ENCODE measurements around the gene KLHL15. TPM values are rescaled to one million over a fixed set of nuclear protein-coding genes. Genes with fewer than 3 reads are reported as not detected.
A peak's percentile ranks its signal among the peaks of the same experiment; 100 is the strongest.

KLHL15 gene
- total and polyA plus RNA-seq, 2 of the 13 experiments (the other 11 are each of a cell fraction or from before 2014, with no cell fraction given) = 2.8 to 5.5 TPM

GRCh38 chrX:24024819-24025740 is 1.9 kb downstream of the KLHL15 start (continued):
- peak; percentile 88 for TF ChIP-seq POLR2AphosphoS5 (IDR thresholded peaks at IDR 0.05; ENCODE audit: low read depth, low read length)
- TF ChIP-seq ZSCAN29 (CRISPR knock-in tag; conservative IDR thresholded peaks at IDR 0.05) = no peak
- TF ChIP-seq SOX13 (IDR thresholded peaks at IDR 0.05) = no peak
- TF ChIP-seq SOX13 (CRISPR knock-in tag; conservative IDR thresholded peaks at IDR 0.05 in 1 of 2, IDR thresholded peaks at IDR 0.05 in 1 of 2) = peak in 1 of 2 experiments; percentile 17; a peak in 1 of 4 replicates
- TF ChIP-seq TGIF2 (CRISPR knock-in tag; IDR thresholded peaks at IDR 0.05) = 0 out of 2 replicates have a peak, but pooled peaks have one; percentile 24
- no peak for TF ChIP-seq TFE3 (CRISPR knock-in tag; IDR thresholded peaks at IDR 0.05)
- 0 out of 2 replicates have a peak, but pooled peaks have one; percentile 8 for TF ChIP-seq CREB1 (IDR thresholded peaks at IDR 0.05)
- peak; percentile 60; the same call in 1 of the 2 replicates for TF ChIP-seq CREB1 (CRISPR knock-in tag; IDR thresholded peaks at IDR 0.05)
- peak; percentile 60 for TF ChIP-seq RBM22 (optimal IDR thresholded peaks at IDR 0.05; ENCODE audit: low read length)
- peak; percentile 50; the same call in 1 of the 2 replicates for TF ChIP-seq SAP130 (CRISPR knock-in tag; IDR thresholded peaks at IDR 0.05; ENCODE audit: low read depth)
- no peak for TF ChIP-seq ARNT (IDR thresholded peaks at IDR 0.05)
- TF ChIP-seq FOXK2 (IDR thresholded peaks at IDR 0.05) = no peak
- TF ChIP-seq ZNF160 (CRISPR knock-in tag; IDR thresholded peaks at IDR 0.05) = 0 out of 2 replicates have a peak, but pooled peaks have one; percentile 56
- TF ChIP-seq FOXK1 (CRISPR knock-in tag; IDR thresholded peaks at IDR 0.05; ENCODE audit: borderline replicate concordance, low read depth) = peak; percentile 48; the same call in 1 of the 2 replicates
- TF ChIP-seq POLR2AphosphoS2 (IDR thresholded peaks at IDR 0.05; ENCODE audit: low read depth, low read length) = no peak
- peak; percentile 43; the same call in 1 of the 2 replicates for TF ChIP-seq KAT8 (CRISPR knock-in tag; IDR thresholded peaks at IDR 0.05)
- TF ChIP-seq ZNF746 (CRISPR knock-in tag; IDR thresholded peaks at IDR 0.05) = peak; percentile 66; the same call in 1 of the 2 replicates
- TF ChIP-seq NR2C2 (CRISPR knock-in tag; IDR thresholded peaks at IDR 0.05; ENCODE audit: borderline replicate concordance) = 0 out of 2 replicates have a peak, but pooled peaks have one; percentile 29
- peak; percentile 27; the same call in 1 of the 2 replicates for TF ChIP-seq ZHX1 (CRISPR knock-in tag; IDR thresholded peaks at IDR 0.05; ENCODE audit: low read depth)
- TF ChIP-seq BORCS8-MEF2B (CRISPR knock-in tag; IDR thresholded peaks at IDR 0.05) = 0 out of 2 replicates have a peak, but pooled peaks have one; percentile 37
- peak; percentile 57 for TF ChIP-seq GABPA (IDR thresholded peaks at IDR 0.05; ENCODE audit: low read depth, low read length)
- TF ChIP-seq GABPA (CRISPR knock-in tag; IDR thresholded peaks at IDR 0.05; ENCODE audit: low read depth) = peak; percentile 83
- TF ChIP-seq MEIS2 (CRISPR knock-in tag; IDR thresholded peaks at IDR 0.05) = 0 out of 2 replicates have a peak, but pooled peaks have one; percentile 50
- TF ChIP-seq HNRNPLL (IDR thresholded peaks at IDR 0.05; ENCODE audit: low read depth, low read length, poor library complexity, severe bottlenecking) = peak; percentile 12
- TF ChIP-seq, protein P1, sequence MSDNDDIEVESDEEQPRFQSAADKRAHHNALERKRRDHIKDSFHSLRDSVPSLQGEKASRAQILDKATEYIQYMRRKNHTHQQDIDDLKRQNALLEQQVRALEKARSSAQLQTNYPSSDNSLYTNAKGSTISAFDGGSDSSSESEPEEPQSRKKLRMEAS (IDR thresholded peaks at IDR 0.05) = peak; percentile 40
- peak; percentile 63 for TF ChIP-seq SP5 (CRISPR knock-in tag; IDR thresholded peaks at IDR 0.05; ENCODE audit: borderline replicate concordance, low read depth)
- TF ChIP-seq SATB2 (CRISPR knock-in tag; IDR thresholded peaks at IDR 0.05) = no peak
- peak; percentile 60 for TF ChIP-seq FOXA3 (CRISPR knock-in tag; IDR thresholded peaks at IDR 0.05)

Data from HepG2 (cell line).